HG02678 (cell line): ENCODE measurements around the gene GALR3.

ENCODE experiments used
- ATAC-seq: cut with Tn5 transposase; IDR thresholded peaks from one replicate; pipeline ENCODE4 v1.9.1; 2021; ENCODE audit warnings: mild to moderate bottlenecking, moderate library complexity; ENCODE audit not compliant: unreplicated experiment

The GALR3 gene

DNA sequence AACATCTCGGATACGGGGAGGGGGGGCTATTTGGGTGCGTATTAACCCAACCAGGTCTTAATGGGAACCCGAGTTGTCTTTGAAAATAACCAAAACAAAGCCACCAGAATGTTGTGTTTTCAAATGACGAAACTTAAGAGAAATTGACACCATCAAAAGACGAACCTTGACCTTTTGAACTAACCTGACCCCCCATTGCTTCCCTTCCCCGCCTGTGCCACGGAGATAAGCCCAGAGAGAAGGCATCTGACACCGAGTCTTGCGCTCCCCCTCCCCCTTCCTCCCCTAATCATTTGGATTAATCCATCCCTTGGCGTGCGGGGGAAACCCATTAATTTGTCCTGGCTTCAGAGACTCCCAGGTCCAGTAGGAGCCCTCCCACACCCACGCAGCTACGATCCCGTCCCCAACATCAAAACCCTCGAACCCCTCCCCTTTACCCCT lies 20.0 kb upstream of the GALR3 start:
- no peak for ATAC-seq

DNA sequence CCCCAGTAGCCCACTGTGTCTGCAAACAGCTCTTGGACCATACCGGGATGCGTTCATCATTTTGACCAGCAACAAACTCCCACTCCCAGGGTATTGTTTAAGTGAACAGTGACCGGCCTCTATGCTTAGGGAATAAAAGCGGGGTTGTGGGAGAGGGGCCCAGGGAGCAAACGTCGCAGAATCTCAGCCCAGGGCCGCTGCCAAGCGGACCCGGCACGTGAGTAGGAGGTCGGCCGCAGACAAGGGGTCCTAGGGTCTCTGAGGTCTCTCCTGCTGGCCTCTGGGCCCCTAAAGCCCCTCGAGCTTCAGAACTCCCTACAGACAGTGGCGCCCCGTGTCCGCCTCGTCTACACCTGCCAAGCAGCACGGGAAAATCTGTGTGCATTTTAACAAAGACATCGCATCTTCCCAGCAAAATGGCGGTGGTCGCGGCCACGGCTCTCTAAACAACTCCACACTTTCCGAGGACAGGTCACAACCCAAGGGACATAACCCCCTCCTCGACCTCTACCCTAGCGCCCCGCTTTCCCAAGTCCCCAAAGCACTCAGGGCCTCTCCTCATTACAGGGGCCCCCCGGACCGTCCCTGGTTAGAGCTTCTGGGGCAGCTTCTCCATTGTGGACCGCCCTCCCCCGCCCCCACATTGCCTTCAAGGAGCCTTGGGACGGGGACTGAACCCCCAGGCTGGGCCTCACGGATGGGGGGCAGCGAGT lies 19.4 kb upstream of the GALR3 start:
- ATAC-seq: no peak

DNA sequence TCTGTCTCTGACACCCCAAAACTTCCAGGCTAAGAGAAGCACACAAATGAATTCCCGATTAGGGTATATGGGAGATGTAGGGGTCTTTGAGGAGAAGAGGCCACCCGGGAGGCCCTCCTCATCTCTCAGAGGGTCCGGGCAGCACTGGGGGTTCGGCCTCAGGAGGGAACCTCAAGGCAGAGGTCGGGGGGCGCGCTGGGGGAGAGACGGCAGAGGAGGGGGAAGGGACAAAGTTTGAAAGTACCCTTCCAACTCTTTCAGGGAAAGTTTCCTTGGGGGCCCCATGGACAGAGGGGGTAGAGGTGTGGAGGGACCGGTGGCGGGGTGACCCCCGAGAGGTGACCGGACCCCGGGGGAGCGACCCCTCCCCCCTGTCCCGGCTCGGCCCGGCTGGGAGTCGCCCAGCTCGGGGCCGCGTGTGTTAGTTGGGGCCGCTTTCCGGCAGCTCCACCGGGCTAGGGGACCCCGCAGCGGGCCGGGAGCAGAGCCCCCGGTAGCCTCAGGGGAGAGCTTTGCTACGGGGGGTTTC lies 18.8 kb upstream of the GALR3 start:
- no peak for ATAC-seq

DNA sequence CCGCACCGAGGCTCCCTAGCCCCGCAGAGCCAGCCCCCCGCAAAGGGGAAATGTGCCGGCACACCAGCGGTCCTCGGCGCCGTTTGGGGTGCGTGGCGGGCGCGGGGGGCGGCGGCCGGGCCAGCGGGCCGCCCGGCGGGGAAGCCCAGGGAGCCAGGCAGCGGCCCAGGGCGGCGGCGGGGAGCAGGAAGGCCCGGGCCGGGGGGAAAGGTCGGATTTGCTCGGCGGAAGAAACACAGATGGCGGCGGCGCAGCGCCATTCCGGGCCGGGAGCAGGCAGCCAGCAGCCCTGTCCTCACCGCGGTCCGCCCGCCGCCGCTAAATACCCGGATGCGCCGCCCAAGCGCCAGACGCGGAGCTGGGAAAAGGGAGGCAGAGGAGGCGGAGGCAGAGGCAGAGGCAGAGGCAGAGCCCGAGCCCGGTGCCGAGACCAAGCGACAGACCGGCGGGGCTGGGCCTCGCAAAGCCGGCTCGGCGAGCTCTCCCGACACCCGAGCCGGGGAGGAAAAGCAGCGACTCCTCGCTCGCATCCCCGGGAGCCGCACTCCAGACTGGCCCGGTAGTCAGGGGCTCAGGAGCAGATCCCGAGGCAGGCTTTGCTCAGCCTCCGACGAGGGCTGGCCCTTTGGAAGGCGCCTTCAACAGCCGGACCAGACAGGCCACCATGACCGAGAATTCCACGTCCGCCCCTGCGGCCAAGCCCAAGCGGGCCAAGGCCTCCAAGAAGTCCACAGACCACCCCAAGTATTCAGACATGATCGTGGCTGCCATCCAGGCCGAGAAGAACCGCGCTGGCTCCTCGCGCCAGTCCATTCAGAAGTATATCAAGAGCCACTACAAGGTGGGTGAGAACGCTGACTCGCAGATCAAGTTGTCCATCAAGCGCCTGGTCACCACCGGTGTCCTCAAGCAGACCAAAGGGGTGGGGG lies 18.0 kb upstream of the GALR3 start:
- ATAC-seq: no peak

DNA sequence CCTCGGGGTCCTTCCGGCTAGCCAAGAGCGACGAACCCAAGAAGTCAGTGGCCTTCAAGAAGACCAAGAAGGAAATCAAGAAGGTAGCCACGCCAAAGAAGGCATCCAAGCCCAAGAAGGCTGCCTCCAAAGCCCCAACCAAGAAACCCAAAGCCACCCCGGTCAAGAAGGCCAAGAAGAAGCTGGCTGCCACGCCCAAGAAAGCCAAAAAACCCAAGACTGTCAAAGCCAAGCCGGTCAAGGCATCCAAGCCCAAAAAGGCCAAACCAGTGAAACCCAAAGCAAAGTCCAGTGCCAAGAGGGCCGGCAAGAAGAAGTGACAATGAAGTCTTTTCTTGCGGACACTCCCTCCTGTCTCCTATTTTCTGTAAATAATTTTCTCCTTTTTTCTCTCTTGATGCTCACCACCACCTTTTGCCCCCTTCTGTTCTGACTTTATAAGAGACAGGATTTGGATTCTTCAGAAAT lies 17.3 kb upstream of the GALR3 start:
- no peak for ATAC-seq

DNA sequence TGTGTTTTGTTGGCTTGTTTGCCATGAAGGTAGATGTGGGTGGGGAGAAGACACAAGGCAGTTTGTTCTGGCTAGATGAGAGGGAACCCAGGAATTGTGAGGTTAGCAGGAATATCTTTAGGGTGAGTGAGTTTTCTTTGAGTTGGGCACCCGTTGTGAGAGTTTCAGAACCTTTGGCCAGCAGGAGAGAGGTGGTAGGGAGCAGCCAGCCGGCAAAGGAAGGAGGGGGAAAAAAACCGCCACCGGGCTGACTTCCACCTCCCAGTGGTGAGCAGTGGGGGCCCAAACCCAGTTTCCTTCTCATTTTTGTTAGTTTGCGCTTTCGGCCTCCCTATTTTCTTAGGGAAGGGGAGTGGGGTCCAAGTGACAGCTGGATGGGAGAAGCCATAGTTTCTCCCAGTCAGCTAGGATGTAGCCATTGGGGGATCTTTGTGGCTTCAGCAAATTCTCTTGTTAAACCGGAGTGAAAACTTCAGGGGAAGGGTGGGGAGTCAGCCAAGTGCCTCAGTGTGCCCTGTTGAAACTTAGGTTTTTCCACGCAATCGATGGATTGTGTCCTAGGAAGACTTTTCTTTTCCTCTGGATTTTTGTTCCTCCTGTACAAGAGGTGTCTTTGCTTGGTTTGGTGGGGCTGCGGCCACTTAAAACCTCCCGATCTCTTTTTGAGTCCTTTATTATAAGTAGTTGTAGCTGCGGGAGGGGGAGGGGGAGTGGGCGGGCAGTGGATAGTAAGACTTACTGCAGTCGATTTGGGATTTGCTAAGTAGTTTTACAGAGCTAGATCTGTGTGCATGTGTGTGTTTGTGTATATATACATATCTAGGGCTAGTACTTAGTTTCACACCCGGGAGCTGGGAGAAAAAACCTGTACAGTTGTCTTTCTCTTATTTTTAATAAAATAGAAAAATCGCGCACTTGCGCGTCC lies 16.5 kb upstream of the GALR3 start:
- ATAC-seq: no peak

DNA sequence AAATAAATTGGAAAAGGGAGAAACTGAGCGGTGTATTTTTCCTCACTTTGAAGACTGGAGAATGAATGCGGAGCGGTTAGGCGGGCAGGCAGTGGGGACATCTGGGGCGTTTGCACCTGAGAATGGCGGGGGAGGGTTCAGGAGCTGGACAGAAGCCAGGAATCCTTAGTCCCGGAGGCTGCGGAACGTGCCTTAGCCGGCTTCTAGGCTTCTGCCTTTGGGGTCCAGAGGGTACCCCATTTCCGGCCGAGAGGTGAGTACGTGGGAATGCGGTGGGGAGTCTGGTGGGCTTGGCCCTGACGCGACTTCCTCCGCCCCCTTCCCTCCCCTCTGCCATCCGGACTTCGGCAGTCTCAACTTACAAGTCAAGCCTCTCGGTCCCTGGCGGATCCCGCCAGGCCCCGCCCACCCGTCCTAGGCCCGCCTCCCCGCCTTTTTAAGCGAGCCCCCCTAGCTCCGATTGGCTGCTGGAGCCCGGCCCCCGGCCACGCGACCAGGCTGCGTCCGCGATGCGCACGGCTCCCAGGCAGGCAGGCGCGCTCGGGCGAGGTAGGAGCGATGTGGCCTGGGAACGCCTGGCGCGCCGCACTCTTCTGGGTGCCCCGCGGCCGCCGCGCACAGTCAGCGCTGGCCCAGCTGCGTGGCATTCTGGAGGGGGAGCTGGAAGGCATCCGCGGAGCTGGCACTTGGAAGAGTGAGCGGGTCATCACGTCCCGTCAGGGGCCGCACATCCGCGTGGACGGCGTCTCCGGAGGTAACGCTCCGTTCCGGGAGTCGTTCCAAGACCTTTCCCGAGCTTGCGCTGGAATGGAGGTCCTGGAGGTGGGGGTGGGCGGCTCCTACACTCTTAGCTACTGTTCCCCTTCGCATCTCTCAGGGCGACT lies 15.5 kb upstream of the GALR3 start, which contains the start of gene GCAT:
TSS of gene GCAT (plus strand) at position 525 of the 884 bp plus-strand sequence. CDS start at position 559, 34 bp downstream.
- ATAC-seq: peak; percentile 91

DNA sequence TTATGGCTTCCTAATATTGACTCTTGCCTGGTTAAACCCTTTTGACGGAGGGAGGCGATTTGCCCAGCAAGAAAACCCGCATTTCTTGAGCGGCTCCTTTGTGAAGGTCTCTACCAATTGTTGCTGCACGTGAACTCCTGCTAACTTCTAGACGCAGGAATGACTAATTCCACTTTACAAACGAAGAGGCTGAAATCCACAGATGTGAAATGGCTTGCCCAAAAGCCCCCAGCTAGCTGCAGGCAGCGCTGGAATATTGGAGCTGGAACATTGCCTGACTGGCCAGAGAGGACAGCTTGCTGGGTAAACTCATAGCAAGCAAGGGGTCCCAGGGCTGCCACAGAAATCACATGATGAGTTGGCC lies 14.9 kb upstream of the GALR3 start:
- no peak for ATAC-seq

DNA sequence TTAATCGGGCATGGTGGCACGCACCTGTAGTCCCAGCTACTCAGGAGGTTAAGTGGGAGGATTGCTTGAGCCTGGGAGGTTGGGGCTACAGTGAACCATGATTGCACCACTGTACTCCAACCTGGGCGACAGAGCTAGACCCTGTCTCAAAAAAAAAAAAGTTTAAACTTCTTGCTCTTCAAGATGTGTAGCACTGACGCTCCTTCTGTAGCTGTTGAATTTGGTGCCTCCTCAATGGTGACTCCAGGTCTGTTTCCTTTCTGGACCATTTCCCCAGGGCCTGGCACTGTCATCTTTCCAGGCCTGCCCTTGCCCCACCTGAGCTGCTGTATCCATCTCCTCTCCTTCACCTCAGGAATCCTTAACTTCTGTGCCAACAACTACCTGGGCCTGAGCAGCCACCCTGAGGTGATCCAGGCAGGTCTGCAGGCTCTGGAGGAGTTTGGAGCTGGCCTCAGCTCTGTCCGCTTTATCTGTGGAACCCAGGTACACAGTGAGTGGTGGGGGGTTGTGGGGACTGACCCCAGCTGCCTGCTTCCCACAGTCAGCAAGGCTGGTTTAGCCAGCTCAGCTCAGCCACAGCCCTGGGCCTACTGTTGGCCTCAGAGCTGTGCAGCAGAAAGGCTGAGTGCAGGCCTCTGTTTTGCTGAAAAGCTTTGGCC lies 13.4 kb upstream of the GALR3 start:
- ATAC-seq: no peak

DNA sequence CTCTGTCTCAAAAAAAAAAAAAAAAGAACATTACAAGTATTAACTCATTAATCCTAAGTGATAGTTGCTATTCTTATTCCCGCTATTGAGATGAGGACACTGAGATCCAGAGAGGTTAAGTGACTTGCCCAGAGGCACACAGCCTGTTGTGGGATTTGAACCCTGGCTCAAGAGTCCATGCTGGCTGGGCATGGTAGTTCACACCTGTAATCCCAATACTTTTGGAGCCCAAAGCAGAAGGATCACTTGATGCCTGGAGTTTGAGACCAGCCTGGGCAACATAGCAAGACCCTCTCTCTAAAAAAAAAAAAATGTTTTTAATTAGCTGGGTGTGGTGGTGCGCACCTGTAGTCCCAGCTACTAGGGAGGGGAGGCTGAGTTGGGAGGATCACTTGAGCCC lies 11.3 kb upstream of the GALR3 start:
- ATAC-seq: no peak

DNA sequence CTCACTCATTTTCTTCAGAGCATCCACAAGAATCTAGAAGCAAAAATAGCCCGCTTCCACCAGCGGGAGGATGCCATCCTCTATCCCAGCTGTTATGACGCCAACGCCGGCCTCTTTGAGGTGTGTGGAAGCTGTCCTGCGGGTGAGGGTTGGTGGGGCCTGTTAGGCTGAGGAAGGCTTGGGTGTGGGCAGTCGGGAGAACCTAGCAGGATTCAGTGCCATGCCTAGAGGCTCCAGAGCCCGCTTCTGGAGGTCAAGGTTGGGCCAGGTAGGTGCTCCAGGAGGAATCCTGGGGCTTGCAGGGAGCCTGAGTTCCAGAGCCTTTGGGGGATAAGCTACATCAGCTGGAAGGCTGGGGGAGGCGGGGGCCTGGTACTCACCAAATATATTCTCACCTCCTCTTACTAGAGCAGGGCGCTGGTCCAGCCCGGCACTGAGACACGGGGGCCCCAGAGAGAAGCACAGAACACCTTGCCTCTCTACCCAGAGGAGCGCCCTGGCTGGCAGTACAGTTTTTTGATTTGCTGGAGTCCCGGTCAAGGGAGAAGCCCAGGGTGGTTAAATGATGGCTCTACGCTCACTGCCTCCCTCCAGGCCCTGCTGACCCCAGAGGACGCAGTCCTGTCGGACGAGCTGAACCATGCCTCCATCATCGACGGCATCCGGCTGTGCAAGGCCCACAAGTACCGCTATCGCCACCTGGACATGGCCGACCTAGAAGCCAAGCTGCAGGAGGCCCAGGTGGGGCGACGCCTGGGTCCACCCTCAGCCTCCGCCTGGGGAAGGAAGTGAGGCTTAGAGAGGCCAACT lies 10.1 kb upstream of the GALR3 start:
- no peak for ATAC-seq

DNA sequence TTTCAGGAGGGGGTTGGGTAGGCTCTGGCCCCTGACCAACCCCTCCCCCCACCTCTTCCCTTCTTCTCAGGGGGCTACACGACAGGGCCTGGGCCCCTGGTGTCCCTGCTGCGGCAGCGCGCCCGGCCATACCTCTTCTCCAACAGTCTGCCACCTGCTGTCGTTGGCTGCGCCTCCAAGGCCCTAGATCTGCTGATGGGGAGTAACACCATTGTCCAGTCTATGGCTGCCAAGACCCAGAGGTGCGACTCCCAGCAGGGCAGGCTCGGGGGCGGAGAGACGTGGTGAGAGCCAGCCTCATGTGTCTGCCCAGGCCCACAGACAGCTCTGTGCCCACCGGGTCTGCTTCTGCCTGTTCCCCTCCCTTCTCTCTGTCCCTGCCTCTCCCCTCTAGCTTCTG lies 7.6 kb upstream of the GALR3 start:
- no peak for ATAC-seq

DNA sequence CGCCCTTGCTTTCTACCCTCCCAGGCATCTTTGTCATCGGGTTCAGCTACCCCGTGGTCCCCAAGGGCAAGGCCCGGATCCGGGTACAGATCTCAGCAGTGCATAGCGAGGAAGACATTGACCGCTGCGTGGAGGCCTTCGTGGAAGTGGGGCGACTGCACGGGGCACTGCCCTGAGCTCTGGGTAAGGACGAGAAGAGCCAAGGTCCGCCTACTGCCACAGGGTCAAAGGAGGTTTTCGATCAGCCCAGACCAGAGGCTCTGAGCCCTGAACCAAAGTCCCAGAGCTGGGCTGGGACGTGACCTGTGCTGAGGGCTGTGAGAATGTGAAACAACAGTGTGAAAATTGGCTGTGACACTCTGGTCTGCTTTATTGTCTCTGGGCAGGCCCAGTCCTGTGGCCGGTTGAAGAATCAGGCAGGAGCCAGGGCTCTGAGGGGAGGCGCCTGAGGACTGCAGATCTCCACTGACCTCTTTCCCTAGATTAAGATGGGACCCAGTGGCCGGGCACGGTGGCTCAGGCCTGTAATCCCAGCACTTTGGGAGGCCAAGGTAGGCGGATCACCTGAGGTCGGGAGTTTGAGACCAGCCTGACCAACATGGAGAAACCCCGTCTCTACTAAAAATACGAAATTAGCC lies 6.5 kb upstream of the GALR3 start:
- no peak for ATAC-seq

DNA sequence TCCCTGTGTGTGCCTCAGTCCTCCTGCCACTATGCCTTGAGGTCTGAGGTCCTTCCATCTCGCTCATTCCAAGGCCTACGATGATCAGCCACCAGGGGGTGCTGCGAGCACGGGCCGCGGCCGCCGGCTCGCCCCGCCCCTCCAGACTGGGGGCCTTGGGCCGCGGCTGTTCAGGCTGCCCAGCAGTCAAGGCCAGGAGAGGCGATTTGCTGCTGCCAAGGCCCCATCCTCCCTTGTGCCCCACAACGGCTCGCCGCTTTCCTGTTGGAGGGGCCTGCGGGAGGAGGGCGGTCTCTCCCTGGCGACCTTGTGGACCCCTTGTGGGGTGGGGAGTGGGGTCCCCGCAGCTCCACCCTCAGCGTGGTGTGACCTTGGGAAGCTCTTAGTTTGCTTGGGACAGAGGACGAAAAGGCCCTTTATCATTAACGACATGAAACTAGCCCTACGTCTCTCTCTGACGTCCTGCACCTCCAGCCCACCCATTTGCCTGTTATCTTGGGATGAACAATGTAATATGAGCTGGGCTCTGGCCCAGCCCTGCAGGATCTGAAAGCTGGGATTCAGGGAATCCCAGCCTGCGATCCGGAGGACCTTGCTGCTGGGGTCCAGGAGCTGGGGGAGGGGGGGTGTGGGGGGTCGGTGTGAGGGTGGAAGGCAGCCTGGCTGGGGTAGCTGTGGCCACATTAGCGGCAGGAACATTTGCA lies 5.3 kb upstream of the GALR3 start:
- no peak for ATAC-seq

DNA sequence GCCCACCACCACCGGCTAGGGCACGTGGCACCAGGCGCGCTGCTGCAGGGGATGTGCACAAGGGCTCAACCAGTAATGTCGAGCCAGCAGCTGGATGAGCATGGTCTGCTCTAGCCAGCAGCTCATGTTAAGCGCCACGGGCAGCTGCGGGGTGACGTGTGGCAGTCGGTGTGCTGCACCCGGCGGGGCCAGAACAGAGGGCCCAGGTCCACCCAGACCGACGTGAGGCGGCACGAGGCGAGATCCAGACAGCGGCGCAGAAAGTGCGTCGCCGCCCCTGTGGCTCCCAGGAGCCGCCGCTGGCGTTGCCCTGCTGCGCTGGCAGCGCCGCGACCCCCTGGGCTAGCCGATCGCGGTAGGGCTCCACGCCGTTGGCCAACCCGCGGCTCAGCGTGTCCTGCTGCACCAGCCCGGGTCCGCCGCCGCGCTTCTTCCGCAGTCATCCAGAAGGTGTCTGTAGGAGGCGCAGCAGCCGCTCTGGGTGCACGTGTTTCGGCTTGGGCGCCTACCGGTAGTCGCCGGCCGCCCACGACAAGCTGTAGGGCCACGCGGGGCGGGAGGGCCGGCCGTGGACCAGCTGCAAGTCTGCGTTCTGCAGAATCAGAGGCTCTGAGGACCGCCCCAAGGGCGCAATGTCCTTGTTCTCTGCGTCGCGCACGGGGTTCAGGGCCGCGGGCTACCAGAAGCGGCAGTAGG lies 4.6 kb upstream of the GALR3 start:
- no peak for ATAC-seq

DNA sequence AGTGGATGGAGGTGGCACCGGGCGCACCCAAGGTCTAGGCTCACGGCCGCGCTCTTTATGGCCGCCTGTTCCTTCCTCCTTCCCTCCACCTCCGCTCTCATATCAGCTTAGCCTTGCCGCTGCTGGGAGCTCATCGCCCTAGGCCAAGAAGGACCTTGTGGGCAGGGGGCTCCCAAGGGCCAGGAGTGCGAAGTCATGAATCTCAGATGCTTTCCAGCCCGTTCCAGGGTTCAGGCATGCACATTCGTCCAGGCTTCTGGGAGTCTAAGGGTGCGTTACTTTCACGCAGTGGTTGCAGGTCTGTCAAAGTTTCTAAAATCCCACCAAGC lies 4.1 kb upstream of the GALR3 start:
- ATAC-seq: no peak

DNA sequence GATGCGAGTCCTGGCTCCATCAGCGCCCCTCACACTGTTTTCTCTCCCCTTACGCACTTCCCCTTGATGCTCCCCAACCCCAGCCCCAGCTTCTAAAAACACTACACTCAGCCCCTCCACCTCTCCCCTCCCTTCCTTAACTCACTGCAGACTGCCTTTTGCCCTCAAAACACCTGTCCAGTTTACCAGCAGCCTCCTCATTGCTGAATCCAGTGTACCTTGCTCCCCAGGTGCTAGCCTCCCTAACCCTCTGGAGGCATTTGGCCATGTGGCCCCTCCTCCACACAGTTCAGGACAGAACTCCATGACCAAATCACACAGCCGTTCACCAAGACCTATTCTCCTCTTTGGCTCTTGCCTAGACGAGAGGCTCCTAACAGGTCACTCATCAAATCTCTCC lies 2.8 kb upstream of the GALR3 start:
- no peak for ATAC-seq
